ENCODE measurements around the gene CD109. TPM values are rescaled to one million over a fixed set of nuclear protein-coding genes. Genes with fewer than 3 reads are reported as not detected.

CD109 gene
- total RNA-seq, 1 donor from 2014 or later = 25.0 TPM

- intact Hi-C loops (cut with DNase I) = no loop called here
- Histone ChIP-seq H3K36me3 (no peaks in the 10 kb centered on the region), H3K4me3 (no peak overlapping the region), H3K27ac (no peak overlapping the region), H3K9me3 (no peaks in the 10 kb centered on the region), H3K4me1 (no peaks in the 10 kb centered on the region), H3K27me3 (ENCODE audit: low read depth) (no peaks in the 10 kb centered on the region)
- DNase-seq (no peak), ATAC-seq (no peak)
- TF ChIP-seq, protein P1, sequence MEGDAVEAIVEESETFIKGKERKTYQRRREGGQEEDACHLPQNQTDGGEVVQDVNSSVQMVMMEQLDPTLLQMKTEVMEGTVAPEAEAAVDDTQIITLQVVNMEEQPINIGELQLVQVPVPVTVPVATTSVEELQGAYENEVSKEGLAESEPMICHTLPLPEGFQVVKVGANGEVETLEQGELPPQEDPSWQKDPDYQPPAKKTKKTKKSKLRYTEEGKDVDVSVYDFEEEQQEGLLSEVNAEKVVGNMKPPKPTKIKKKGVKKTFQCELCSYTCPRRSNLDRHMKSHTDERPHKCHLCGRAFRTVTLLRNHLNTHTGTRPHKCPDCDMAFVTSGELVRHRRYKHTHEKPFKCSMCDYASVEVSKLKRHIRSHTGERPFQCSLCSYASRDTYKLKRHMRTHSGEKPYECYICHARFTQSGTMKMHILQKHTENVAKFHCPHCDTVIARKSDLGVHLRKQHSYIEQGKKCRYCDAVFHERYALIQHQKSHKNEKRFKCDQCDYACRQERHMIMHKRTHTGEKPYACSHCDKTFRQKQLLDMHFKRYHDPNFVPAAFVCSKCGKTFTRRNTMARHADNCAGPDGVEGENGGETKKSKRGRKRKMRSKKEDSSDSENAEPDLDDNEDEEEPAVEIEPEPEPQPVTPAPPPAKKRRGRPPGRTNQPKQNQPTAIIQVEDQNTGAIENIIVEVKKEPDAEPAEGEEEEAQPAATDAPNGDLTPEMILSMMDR (IDR thresholded peaks at IDR 0.05) = no peak
Measured at GRCh38 chr6:73860303-73860702, 164.3 kb downstream of the CD109 start.

DNA sequence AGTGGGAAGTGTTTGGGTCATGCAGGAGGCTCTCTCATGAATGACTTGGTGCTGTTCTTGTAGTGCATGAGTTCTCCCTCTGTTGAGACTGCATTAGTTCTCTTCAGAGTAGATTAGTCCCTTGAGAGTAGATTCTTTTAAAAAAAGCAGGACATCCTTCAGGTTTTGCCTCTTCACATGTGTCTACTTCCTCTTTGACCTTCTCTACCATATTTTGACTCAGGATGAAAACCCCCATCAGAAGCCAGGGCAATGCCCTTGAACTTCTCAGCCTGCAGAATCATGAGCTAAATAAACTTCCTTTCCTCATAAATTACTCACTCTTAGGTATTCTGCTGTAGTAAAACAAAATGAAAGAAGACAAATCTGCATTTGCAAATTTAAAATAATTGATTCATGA lies 170.3 kb downstream of the CD109 start:
- TF ChIP-seq, protein P1 (IDR thresholded peaks at IDR 0.05) = no peak
- H3K4me3 ChIP-seq = no peak overlapping the region
- no peaks in the 10 kb centered on the region for H3K4me1 ChIP-seq
- intact Hi-C loops (cut with DNase I) = no loop called here
- no peak overlapping the region for H3K27ac ChIP-seq
- no peak for ATAC-seq
- H3K27me3 ChIP-seq (ENCODE audit: low read depth) = no peaks in the 10 kb centered on the region
- H3K36me3 ChIP-seq = no peaks in the 10 kb centered on the region
- DNase-seq = no peak
- no peaks in the 10 kb centered on the region for H3K9me3 ChIP-seq

DNA sequence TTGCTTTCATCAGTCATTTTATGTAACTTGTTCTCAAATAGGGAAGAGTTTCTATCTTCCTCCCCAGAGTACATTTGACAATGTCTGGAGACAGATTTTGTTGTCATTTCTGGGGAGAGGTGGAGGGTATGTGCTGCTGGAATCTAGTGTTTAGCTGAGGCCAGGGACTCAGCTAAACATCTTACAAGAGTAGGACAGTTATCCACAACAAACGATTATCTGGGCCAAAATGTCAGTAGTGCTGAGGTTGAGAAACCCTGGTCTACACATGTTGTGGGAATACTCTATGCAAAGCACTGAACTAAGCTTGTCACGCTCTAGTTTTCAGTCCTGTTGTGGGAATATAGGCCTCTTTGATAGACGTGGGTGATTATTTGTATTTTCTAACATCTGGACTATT lies 171.4 kb downstream of the CD109 start:
- TF ChIP-seq, protein P1 (IDR thresholded peaks at IDR 0.05) = no peak
- no peak for DNase-seq
- intact Hi-C loops (cut with DNase I) = no loop called here
- Histone ChIP-seq H3K27me3 (ENCODE audit: low read depth) (no peaks in the 10 kb centered on the region), H3K36me3 (no peaks in the 10 kb centered on the region), H3K9me3 (no peaks in the 10 kb centered on the region), H3K27ac (no peak overlapping the region), H3K4me3 (no peak overlapping the region), H3K4me1 (no peaks in the 10 kb centered on the region)
- ATAC-seq = no peak

DNA sequence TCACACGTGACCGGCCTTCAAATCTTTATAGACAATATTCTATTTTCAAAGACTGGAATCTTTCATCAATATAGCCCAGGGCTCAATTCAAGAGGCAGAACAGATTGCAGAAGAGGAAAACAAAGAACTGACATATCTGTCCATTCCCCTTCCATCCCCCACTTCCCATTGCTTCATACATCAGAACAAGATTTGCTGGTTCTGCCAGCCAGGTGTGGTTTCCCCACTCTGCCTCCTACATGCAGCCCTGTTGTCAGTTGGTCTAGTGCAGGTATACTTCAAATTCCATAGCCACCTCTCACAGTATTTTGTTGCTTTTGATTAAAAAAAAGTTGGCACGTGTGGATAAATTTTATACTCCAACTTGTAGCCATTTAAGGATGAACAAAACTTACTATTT lies 174.9 kb downstream of the CD109 start:
- Histone ChIP-seq H3K27me3 (ENCODE audit: low read depth) (no peaks in the 10 kb centered on the region), H3K36me3 (no peaks in the 10 kb centered on the region), H3K27ac (no peak overlapping the region), H3K9me3 (no peaks in the 10 kb centered on the region), H3K4me3 (no peak overlapping the region), H3K4me1 (no peaks in the 10 kb centered on the region)
- TF ChIP-seq, protein P1 (IDR thresholded peaks at IDR 0.05) = no peak
- no peak for DNase-seq
- intact Hi-C loops (cut with DNase I) = no loop called here
- no peak for ATAC-seq

DNA sequence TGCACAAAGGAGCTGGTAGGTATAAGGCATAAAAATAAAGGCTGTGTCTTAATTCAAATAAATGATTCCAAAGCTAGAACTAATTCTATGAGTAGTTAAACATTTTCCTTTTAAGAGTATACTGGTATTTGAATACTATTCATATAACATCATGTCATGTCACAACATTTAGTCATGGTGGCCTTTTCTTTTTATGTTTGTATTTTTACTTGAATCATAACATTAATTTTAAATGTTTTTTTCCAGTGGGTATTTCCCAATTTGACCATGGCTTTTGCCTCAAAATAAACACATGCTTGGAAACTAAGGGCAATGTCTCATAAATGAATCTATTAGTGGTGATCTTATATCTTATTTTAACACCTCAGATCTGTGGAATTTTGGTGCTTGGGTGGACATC lies 177.1 kb downstream of the CD109 start:
- DNase-seq (no peak), ATAC-seq (no peak)
- Histone ChIP-seq H3K36me3 (no peaks in the 10 kb centered on the region), H3K27me3 (ENCODE audit: low read depth) (no peaks in the 10 kb centered on the region), H3K4me1 (no peaks in the 10 kb centered on the region), H3K9me3 (no peaks in the 10 kb centered on the region), H3K4me3 (no peak overlapping the region), H3K27ac (no peak overlapping the region)
- intact Hi-C loops (cut with DNase I) = no loop called here
- TF ChIP-seq, protein P1 (IDR thresholded peaks at IDR 0.05) = no peak

Other genes starting within 250 kb of the CD109 start
- 10.4 TPM for gene CGAS, start 243.9 kb upstream of the CD109 start, total RNA-seq
- 25.7 TPM for gene MTO1, start 234.5 kb upstream of the CD109 start, total RNA-seq
- 9,415 TPM for gene EEF1A1, start 175.2 kb upstream of the CD109 start, total RNA-seq
- 25.9 TPM for gene SLC17A5, start 42.2 kb upstream of the CD109 start, total RNA-seq